NCI-H345 treated with DMSO at 0.1 percent for 48 hours (cell line): ENCODE data around the gene SIK2.
A peak's percentile ranks its signal among the peaks of the same experiment; 100 is the strongest.

ENCODE experiments used
- DNase-seq: peaks from one replicate; lab custom pipeline; 2025; ENCODE audit not compliant: unreplicated experiment; lab: John Stamatoyannopoulos, UW

SIK2 gene

GRCh38 chr11:111726301-111726713 lies 124.1 kb downstream of the SIK2 start:
- no peak for DNase-seq

- DNase-seq = no peak
These were observed 125.2 kb downstream of the SIK2 start for GRCh38 chr11:111727431-111727830.

- DNase-seq = peak; percentile 21
These were observed 127.0 kb downstream of the SIK2 start for GRCh38 chr11:111729071-111729830.

- no peak for DNase-seq
These were observed 127.6 kb downstream of the SIK2 start for GRCh38 chr11:111729831-111730311.

- DNase-seq = no peak
These were observed 128.8 kb downstream of the SIK2 start for GRCh38 chr11:111730871-111731591.

GRCh38 chr11:111731821-111732220 lies 129.6 kb downstream of the SIK2 start:
- DNase-seq = no peak

- no peak for DNase-seq
These were observed 130.8 kb downstream of the SIK2 start for GRCh38 chr11:111733016-111733415.

- DNase-seq = no peak
These were observed 131.4 kb downstream of the SIK2 start for GRCh38 chr11:111733611-111734088.

GRCh38 chr11:111734101-111734953 lies 132.1 kb downstream of the SIK2 start:
- DNase-seq = no peak

- no peak for DNase-seq
These were observed 132.7 kb downstream of the SIK2 start for GRCh38 chr11:111734954-111735261.

GRCh38 chr11:111735262-111736116 lies 133.2 kb downstream of the SIK2 start:
- peak; percentile 60 for DNase-seq

GRCh38 chr11:111736181-111736590 lies 133.9 kb downstream of the SIK2 start:
- DNase-seq = no peak

GRCh38 chr11:111736621-111737443 lies 134.6 kb downstream of the SIK2 start:
- no peak for DNase-seq

GRCh38 chr11:111737444-111738210 lies 135.4 kb downstream of the SIK2 start:
- DNase-seq = no peak

GRCh38 chr11:111739299-111739698 lies 137.1 kb downstream of the SIK2 start:
- DNase-seq = no peak

GRCh38 chr11:111741751-111742150 lies 139.5 kb downstream of the SIK2 start:
- DNase-seq = no peak

- DNase-seq = no peak
These were observed 141.5 kb downstream of the SIK2 start for GRCh38 chr11:111743700-111744099.

GRCh38 chr11:111745719-111746504 lies 143.7 kb downstream of the SIK2 start:
- DNase-seq = no peak
